GM12874 (cell line): ENCODE results near the gene TXNRD1.

Experiments
- TF ChIP-seq, protein P1 (sequence below): IDR thresholded peaks from 2 replicates; pipeline ENCODE4 v1.5.1; 2011; ENCODE audit warnings: low read depth, mild to moderate bottlenecking, control low read depth, low read length, moderate library complexity; ENCODE audit not compliant: insufficient read depth

TXNRD1 gene

DNA sequence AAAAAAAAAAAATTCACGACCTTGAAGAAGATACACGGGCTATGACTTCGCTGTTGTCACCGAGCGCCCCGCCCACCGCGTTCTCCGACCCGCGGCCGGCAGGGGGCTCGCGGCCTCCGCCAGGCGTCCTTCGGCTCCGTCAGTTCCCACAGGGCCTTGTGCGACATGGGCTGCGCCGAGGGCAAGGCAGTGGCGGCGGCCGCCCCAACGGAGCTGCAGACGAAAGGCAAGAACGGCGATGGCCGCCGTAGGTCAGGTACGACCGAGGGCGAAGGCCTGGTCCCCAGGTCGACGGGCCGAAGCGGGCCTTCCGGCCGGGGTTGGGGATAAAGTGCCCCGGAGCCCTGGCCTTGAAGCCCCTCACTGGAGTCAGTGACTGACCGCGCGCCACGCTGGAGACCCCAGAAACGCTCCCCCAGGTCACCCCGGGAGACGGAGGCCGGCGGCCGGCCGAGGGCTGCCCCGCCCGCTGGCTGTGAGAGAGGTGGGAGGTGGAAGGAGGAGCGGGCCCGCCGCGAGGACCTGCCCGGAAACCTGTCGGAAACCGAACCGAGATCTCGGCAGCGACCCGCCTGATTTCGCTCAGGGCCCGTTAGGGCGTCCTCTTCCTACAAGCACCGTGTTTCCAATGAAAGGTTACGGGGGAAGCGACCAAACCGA, at the start of gene TXNRD1:
TXNRD1 (plus strand) TSS at position 142 of the 660 bp plus-strand sequence; CDS start at position 166, 24 bp downstream.
- TF ChIP-seq, protein P1, sequence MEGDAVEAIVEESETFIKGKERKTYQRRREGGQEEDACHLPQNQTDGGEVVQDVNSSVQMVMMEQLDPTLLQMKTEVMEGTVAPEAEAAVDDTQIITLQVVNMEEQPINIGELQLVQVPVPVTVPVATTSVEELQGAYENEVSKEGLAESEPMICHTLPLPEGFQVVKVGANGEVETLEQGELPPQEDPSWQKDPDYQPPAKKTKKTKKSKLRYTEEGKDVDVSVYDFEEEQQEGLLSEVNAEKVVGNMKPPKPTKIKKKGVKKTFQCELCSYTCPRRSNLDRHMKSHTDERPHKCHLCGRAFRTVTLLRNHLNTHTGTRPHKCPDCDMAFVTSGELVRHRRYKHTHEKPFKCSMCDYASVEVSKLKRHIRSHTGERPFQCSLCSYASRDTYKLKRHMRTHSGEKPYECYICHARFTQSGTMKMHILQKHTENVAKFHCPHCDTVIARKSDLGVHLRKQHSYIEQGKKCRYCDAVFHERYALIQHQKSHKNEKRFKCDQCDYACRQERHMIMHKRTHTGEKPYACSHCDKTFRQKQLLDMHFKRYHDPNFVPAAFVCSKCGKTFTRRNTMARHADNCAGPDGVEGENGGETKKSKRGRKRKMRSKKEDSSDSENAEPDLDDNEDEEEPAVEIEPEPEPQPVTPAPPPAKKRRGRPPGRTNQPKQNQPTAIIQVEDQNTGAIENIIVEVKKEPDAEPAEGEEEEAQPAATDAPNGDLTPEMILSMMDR: peak; percentile 89

- TF ChIP-seq, protein P1: no peak
Measured at GRCh38 chr12:104165801-104166200, 49.8 kb upstream of the TXNRD1 start.

DNA sequence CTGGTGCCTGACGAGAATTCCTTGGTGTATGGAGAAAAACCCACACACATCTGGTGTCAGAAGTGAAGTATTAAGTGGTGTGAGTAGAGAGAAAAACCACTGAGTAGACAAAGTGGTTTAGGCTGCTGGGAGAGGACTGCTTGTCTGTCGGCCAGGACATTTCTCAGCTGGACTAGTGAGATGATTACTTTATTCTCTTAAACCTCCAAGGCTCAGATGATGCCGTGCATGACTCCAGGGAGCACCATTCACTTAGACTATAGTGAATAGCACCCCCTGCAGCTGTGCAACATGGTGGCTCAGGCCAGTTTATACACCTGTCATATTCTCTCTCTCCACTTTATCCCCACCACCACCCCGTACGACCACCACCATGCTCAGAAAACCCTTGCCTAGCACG, 49.1 kb upstream of the TXNRD1 start:
- TF ChIP-seq, protein P1: no peak

DNA sequence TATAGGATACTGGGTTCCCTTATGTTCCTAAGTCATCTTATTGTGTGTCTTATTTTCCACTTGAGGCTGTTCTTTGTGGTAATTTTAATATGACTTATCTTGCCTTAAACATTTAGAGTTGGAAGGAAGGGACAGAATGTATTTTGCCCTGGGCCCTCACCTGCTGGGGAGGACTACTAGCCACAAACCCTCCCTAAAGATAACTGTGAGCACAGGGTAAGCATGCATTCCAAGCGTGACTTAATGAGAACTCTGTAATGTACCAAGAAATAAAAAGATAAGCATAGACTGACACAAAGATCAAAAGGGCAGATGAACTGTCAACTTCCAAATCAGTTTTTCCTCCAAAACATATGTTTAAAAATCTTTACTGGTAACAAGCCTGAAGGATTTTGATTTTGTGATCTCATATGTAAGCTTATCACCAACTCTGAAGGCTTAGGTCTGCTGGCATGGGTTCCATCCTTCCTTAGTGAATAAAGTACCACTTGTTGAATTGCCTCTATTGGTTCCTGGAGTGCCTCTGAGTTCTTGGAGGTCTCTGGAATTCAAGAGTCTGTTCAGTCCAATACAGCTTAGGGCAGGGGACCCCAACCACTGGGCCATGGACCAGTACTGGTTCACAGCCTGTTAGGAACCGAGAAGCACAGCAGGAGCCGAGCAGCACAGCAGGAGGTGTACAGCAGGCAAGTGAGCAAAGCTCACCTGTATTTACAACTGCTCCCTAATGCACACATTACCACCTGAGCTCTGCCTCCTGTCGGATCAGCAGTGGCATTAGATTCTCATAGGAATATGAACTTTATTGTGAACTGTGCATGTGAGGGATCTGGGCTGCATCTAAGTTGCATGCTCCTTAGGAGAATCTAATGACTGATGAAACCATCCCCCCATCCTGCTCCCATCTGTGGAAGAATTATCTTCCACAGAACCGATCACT, 47.8 kb upstream of the TXNRD1 start:
- TF ChIP-seq, protein P1: no peak

GRCh38 chr12:104168596-104168995, 47.0 kb upstream of the TXNRD1 start:
- TF ChIP-seq, protein P1: no peak

GRCh38 chr12:104171785-104172569, 43.6 kb upstream of the TXNRD1 start:
- TF ChIP-seq, protein P1: no peak

GRCh38 chr12:104172570-104172947, 43.0 kb upstream of the TXNRD1 start:
- TF ChIP-seq, protein P1: no peak
